ENCODE measurements around the gene LY86. TPM values are rescaled to one million over a fixed set of nuclear protein-coding genes. Genes with fewer than 3 reads are reported as not detected.

LY86 gene
- total RNA-seq, 1 donor from 2014 or later: not detected

- TF ChIP-seq, protein P1, sequence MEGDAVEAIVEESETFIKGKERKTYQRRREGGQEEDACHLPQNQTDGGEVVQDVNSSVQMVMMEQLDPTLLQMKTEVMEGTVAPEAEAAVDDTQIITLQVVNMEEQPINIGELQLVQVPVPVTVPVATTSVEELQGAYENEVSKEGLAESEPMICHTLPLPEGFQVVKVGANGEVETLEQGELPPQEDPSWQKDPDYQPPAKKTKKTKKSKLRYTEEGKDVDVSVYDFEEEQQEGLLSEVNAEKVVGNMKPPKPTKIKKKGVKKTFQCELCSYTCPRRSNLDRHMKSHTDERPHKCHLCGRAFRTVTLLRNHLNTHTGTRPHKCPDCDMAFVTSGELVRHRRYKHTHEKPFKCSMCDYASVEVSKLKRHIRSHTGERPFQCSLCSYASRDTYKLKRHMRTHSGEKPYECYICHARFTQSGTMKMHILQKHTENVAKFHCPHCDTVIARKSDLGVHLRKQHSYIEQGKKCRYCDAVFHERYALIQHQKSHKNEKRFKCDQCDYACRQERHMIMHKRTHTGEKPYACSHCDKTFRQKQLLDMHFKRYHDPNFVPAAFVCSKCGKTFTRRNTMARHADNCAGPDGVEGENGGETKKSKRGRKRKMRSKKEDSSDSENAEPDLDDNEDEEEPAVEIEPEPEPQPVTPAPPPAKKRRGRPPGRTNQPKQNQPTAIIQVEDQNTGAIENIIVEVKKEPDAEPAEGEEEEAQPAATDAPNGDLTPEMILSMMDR (conservative IDR thresholded peaks at IDR 0.05): no peak
- peaks cover 4% of the 10 kb centered on the region for H3K27me3 Mint-ChIP-seq
- no peak for DNase-seq (ENCODE audit: extremely low spot score, unreplicated experiment)
- H3K36me3 Mint-ChIP-seq: no peaks in the 10 kb centered on the region
- H3K4me3 Mint-ChIP-seq: no peak overlapping the region
- H3K9me3 Mint-ChIP-seq: peaks cover 12% of the 10 kb centered on the region
- H3K4me1 Mint-ChIP-seq (ENCODE audit: unreplicated experiment): peaks cover 11% of the 10 kb centered on the region
- no peak overlapping the region for H3K27ac Mint-ChIP-seq
These were observed 10.8 kb upstream of the LY86 start for GRCh38 chr6:6577735-6578134.

DNA sequence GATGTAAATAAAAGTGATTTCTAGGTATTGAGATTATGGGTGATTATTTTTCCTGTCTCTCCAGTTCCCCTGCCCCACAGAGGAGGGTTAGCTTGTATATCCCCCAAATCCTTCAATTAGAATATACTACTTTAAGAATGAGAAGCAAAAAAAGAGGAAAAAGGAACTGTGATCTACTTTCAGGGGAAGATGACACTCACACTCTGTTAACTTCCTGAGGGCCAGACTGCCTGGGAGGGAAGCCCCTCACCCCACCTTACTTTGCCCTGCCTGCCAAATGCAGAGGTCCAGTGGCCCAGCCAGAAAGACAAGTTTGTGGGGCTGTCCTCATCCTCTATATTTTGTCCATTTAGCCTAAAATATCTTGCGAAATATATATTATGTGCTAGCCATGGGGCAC is 9.2 kb upstream of the LY86 start:
- Mint-ChIP-seq H3K36me3 (no peaks in the 10 kb centered on the region), H3K27me3 (no peaks in the 10 kb centered on the region), H3K9me3 (peaks cover 12% of the 10 kb centered on the region), H3K27ac (no peak overlapping the region), H3K4me3 (no peak overlapping the region), H3K4me1 (ENCODE audit: unreplicated experiment) (peaks cover 14% of the 10 kb centered on the region)
- no peak for DNase-seq (ENCODE audit: extremely low spot score, unreplicated experiment)
- TF ChIP-seq, protein P1 (conservative IDR thresholded peaks at IDR 0.05): no peak

- TF ChIP-seq, protein P1 (conservative IDR thresholded peaks at IDR 0.05): no peak
- peaks cover 14% of the 10 kb centered on the region for H3K4me1 Mint-ChIP-seq (ENCODE audit: unreplicated experiment)
- no peak overlapping the region for H3K4me3 Mint-ChIP-seq
- H3K9me3 Mint-ChIP-seq: peaks cover 11% of the 10 kb centered on the region
- H3K27ac Mint-ChIP-seq: no peak overlapping the region
- H3K27me3 Mint-ChIP-seq: no peaks in the 10 kb centered on the region
- DNase-seq (ENCODE audit: extremely low spot score, unreplicated experiment): no peak
- no peaks in the 10 kb centered on the region for H3K36me3 Mint-ChIP-seq
These were observed 8.2 kb upstream of the LY86 start for GRCh38 chr6:6580225-6580856.

DNA sequence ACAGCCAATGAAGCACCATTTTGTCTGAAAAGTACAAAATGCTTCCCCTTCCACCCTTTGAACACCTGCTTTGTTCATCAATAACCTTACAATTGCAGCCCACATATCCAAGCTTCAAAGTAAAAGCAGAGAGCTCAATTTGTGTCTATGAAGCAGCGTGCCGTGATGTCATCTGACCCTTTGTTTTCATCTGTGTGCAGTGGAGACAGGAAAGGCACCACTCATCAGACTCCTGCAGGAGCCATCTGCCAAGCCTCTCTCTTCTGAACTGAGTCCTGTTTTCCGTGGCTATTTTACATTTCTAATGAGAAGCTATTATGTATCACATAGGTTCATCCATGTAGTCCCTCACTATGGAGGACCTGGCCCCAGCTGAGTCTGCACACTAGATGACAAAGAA is 7.5 kb upstream of the LY86 start:
- H3K27ac Mint-ChIP-seq: no peak overlapping the region
- no peaks in the 10 kb centered on the region for H3K36me3 Mint-ChIP-seq
- TF ChIP-seq, protein P1 (conservative IDR thresholded peaks at IDR 0.05): no peak
- peaks cover 8% of the 10 kb centered on the region for H3K9me3 Mint-ChIP-seq
- no peak overlapping the region for H3K4me3 Mint-ChIP-seq
- peaks cover 14% of the 10 kb centered on the region for H3K4me1 Mint-ChIP-seq (ENCODE audit: unreplicated experiment)
- no peaks in the 10 kb centered on the region for H3K27me3 Mint-ChIP-seq
- DNase-seq (ENCODE audit: extremely low spot score, unreplicated experiment): no peak

GRCh38 chr6:6582131-6582530 is 6.4 kb upstream of the LY86 start:
- H3K36me3 Mint-ChIP-seq: no peaks in the 10 kb centered on the region
- H3K27ac Mint-ChIP-seq: peak overlapping the region; percentile 56
- TF ChIP-seq, protein P1 (conservative IDR thresholded peaks at IDR 0.05): no peak
- DNase-seq (ENCODE audit: extremely low spot score, unreplicated experiment): no peak
- peaks cover 14% of the 10 kb centered on the region for H3K4me1 Mint-ChIP-seq (ENCODE audit: unreplicated experiment)
- H3K4me3 Mint-ChIP-seq: no peak overlapping the region
- H3K27me3 Mint-ChIP-seq: no peaks in the 10 kb centered on the region
- H3K9me3 Mint-ChIP-seq: peaks cover 8% of the 10 kb centered on the region
